ENCODE data around the gene EIF3A. TPM values are rescaled to one million over a fixed set of nuclear protein-coding genes. Genes with fewer than 3 reads are reported as not detected.
A peak's percentile ranks its signal among the peaks of the same experiment; 100 is the strongest.
"Not testable (repeated sequence)": the region's sequence is repeated elsewhere in the genome, so short reads cannot be mapped to it uniquely, and the experiment has no call there.

Gene EIF3A
- total RNA-seq, 6 experiments from 2014 or later: 132 to 149 (median 139) TPM

GRCh38 chr10:119103241-119103902 is 22.8 kb upstream of the EIF3A start:
- H3K36me3 Mint-ChIP-seq (ENCODE audit: low read depth): peaks cover 5% of the 10 kb centered on the region; the same call in 1 of the 2 replicates
- H3K4me3 Mint-ChIP-seq: peak overlapping the region; percentile 70
- H3K4me1 Mint-ChIP-seq (ENCODE audit: low read depth): peaks cover 19% of the 10 kb centered on the region
- peaks cover 3% of the 10 kb centered on the region; the same call in 1 of the 2 replicates for H3K27me3 Mint-ChIP-seq (ENCODE audit: insufficient read depth)
- no peak for DNase-seq
- no peak for TF ChIP-seq CTCF (IDR thresholded peaks at IDR 0.05)
- no peaks in the 10 kb centered on the region for H3K9me3 Mint-ChIP-seq
- no peak overlapping the region for H3K27ac Mint-ChIP-seq

GRCh38 chr10:119101366-119102098 is 20.9 kb upstream of the EIF3A start:
- Mint-ChIP-seq H3K36me3 (ENCODE audit: low read depth) (no peaks in the 10 kb centered on the region), H3K4me3 (peak overlapping the region; percentile 47; the same call in 1 of the 2 replicates), H3K27ac (no peak overlapping the region; the same call in 1 of the 2 replicates), H3K9me3 (no peaks in the 10 kb centered on the region), H3K27me3 (ENCODE audit: insufficient read depth) (0 out of 2 replicates have a peak, but pooled peaks cover 2% of the 10 kb centered on the region), H3K4me1 (ENCODE audit: low read depth) (peaks cover 19% of the 10 kb centered on the region)
- no peak for TF ChIP-seq CTCF (IDR thresholded peaks at IDR 0.05)
- DNase-seq: no peak

GRCh38 chr10:119100434-119101238 is 20.0 kb upstream of the EIF3A start:
- TF ChIP-seq CTCF (IDR thresholded peaks at IDR 0.05): no peak

DNA sequence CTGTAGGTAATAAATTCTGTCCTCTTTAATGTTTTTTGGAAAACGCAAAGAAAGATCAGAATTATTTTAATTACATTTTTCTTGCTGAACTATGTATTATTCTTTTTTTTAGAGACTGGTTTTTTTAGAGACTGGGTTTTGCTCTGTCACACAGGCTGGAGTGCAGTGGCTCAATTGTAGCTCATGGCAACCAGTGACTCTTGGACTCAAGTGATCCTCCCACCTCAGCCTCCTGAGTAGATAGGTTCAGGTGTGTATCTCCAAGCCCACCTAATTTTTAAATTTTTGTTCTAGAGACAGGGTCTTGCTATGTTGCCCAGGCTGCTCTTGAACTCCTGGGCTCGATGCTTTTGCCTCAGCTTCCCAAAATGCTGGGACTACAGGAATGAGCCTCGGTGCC is 18.0 kb upstream of the EIF3A start:
- no peaks in the 10 kb centered on the region for H3K9me3 Mint-ChIP-seq
- no peak overlapping the region for H3K27ac Mint-ChIP-seq
- peaks cover 19% of the 10 kb centered on the region for H3K4me1 Mint-ChIP-seq (ENCODE audit: low read depth)
- H3K36me3 Mint-ChIP-seq (ENCODE audit: low read depth): no peaks in the 10 kb centered on the region
- no peak overlapping the region for H3K4me3 Mint-ChIP-seq
- no peak for TF ChIP-seq CTCF (IDR thresholded peaks at IDR 0.05)
- H3K27me3 Mint-ChIP-seq (ENCODE audit: insufficient read depth): peaks cover 3% of the 10 kb centered on the region
- DNase-seq: no peak

More at GRCh38 chr10:119100434-119101238, 20.0 kb upstream of the EIF3A start:
- Mint-ChIP-seq H3K36me3 (ENCODE audit: low read depth) (no peaks in the 10 kb centered on the region), H3K9me3 (no peaks in the 10 kb centered on the region), H3K4me1 (ENCODE audit: low read depth) (peaks cover 19% of the 10 kb centered on the region), H3K27ac (peak overlapping the region; percentile 5; the same call in 1 of the 2 replicates), H3K4me3 (no peak overlapping the region), H3K27me3 (ENCODE audit: insufficient read depth) (peaks cover 2% of the 10 kb centered on the region; the same call in 1 of the 2 replicates)
- no peak for DNase-seq

DNA sequence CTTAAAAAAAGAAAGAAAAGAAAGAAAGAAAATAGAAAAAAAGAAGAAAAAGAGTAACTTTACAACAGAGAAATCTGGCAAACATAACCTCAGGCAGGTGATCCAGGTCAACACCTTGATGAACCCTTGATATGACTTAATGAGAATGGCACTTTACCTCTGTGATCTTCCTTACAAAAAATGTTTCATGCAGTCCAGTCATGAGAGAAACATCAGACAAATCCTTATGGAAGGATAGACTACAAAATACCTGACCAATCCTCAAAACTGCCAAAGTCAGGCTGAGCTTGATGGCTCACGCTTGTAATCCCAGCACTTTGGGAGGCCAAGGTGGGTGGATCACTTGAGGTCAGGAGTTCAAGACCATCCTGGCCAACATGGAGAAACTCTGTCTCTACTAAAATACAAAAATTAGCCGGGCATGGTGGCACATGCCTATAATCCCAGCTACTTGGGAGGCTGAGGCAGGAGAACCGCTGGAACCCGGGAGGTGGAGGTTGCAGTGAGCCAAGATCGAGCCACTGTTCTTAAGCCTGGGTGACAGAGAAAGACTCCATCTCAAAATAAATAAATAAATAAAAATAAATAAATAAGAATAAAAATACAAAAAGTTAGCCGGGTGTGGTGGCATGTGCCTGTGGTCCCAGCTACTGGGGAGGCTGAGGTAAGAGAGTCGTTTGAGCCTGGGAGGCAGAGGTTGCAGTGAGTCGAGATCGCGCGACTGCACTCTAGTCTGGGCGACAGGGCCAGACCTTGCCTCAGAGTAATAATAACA is 16.2 kb upstream of the EIF3A start:
- not testable (repeated sequence) for H3K27me3 Mint-ChIP-seq (ENCODE audit: insufficient read depth); DNase-seq; H3K4me3 Mint-ChIP-seq; H3K9me3 Mint-ChIP-seq; H3K36me3 Mint-ChIP-seq (ENCODE audit: low read depth); H3K27ac Mint-ChIP-seq
- peaks cover 17% of the 10 kb centered on the region for H3K4me1 Mint-ChIP-seq (ENCODE audit: low read depth)

All from HFFc6 (cell line).